Skeletal muscle tissue (tissue), 4 donors: ENCODE data around the gene ARHGEF7. TPM values are rescaled to one million over a fixed set of nuclear protein-coding genes. Genes with fewer than 3 reads are reported as not detected.

ENCODE experiments used
- H3K27ac ChIP-seq: one replicate; pipeline ENCODE4 v1.7.0; 2013; ENCODE audit warnings: mild to moderate bottlenecking, low read depth, low read length, inconsistent platforms
- H3K27me3 ChIP-seq, 3 donors: one replicate each; pipeline ENCODE4 v1.7.0; 2013; ENCODE audit warnings: low read length in 3 of 3; ENCODE audit not compliant: control insufficient read depth in 3 of 3, insufficient read depth in 3 of 3
- H3K36me3 ChIP-seq, 3 donors: one replicate each; pipeline ENCODE4 v1.7.0; 2013; ENCODE audit warnings: low read length in 3 of 3; ENCODE audit not compliant: control insufficient read depth in 3 of 3, insufficient read depth in 3 of 3
- H3K4me1 ChIP-seq, 3 donors: one replicate each; pipeline ENCODE4 v1.7.0; 2013; ENCODE audit warnings: low read length in 3 of 3, mild to moderate bottlenecking in 3 of 3; ENCODE audit not compliant: control insufficient read depth in 3 of 3, insufficient read depth in 3 of 3
- H3K4me3 ChIP-seq, 3 donors: one replicate each; pipeline ENCODE4 v1.7.0; 2013; ENCODE audit warnings: low read length in 3 of 3
- H3K9ac ChIP-seq, 3 donors: one replicate each; pipeline ENCODE4 v1.7.0; 2013; ENCODE audit warnings: low read length in 3 of 3, mild to moderate bottlenecking in 3 of 3, moderate library complexity in 2 of 3, low read depth in 1 of 3
- H3K9me3 ChIP-seq, 3 donors: one replicate each; pipeline ENCODE4 v1.7.0; 2013; ENCODE audit warnings: low read length in 3 of 3; ENCODE audit not compliant: control insufficient read depth in 3 of 3
- total RNA-seq: library from RNA; depleted of rRNA; stranded (reverse); fragments of >200 nt; gene quantifications from one replicate; pipeline ENCODE4 v1.2.3, GENCODE V29; 2014
- donor health status: Osteomylitis.

The ARHGEF7 gene
- total RNA-seq, 1 donor from 2014 or later, result 99.7 TPM

- Histone ChIP-seq H3K27ac (no peak overlapping the region), H3K27me3 (peaks cover 0 to 3% (median 0%) of the 10 kb centered on the region in 3 donors)
Measured at GRCh38 chr13:111322916-111323331, 207.8 kb downstream of the ARHGEF7 start.

GRCh38 chr13:111323549-111323948 lies 208.4 kb downstream of the ARHGEF7 start:
- H3K27ac ChIP-seq, result no peak overlapping the region
- no peak overlapping the region for H3K9ac ChIP-seq
- peaks cover 0 to 3% (median 0%) of the 10 kb centered on the region in 3 donors for H3K27me3 ChIP-seq
- no peaks in the 10 kb centered on the region for H3K36me3 ChIP-seq
- H3K9me3 ChIP-seq, result no peaks in the 10 kb centered on the region
- H3K4me1 ChIP-seq, result no peaks in the 10 kb centered on the region
- H3K4me3 ChIP-seq, result no peak overlapping the region

More at GRCh38 chr13:111322916-111323331, 207.8 kb downstream of the ARHGEF7 start:
- Histone ChIP-seq H3K36me3 (peaks cover 0 to under 1% (median 0%) of the 10 kb centered on the region in 3 donors), H3K4me3 (no peak overlapping the region), H3K4me1 (no peaks in the 10 kb centered on the region), H3K9ac (no peak overlapping the region), H3K9me3 (no peaks in the 10 kb centered on the region)

GRCh38 chr13:111323950-111324651 lies 209.0 kb downstream of the ARHGEF7 start:
- no peaks in the 10 kb centered on the region for H3K9me3 ChIP-seq

GRCh38 chr13:111324736-111325135 lies 209.6 kb downstream of the ARHGEF7 start:
- H3K27ac ChIP-seq, result no peak overlapping the region
- no peaks in the 10 kb centered on the region for H3K4me1 ChIP-seq
- H3K9me3 ChIP-seq, result no peaks in the 10 kb centered on the region
- peaks cover 0 to 3% (median 0%) of the 10 kb centered on the region in 3 donors for H3K27me3 ChIP-seq
- no peak overlapping the region for H3K4me3 ChIP-seq
- no peak overlapping the region for H3K9ac ChIP-seq
- no peaks in the 10 kb centered on the region for H3K36me3 ChIP-seq

More at GRCh38 chr13:111323950-111324651, 209.0 kb downstream of the ARHGEF7 start:
- peaks cover 0 to 3% (median 0%) of the 10 kb centered on the region in 3 donors for H3K27me3 ChIP-seq
- H3K27ac ChIP-seq, result no peak overlapping the region
- no peaks in the 10 kb centered on the region for H3K36me3 ChIP-seq
- H3K4me1 ChIP-seq, result no peaks in the 10 kb centered on the region
- H3K4me3 ChIP-seq, result no peak overlapping the region
- no peak overlapping the region for H3K9ac ChIP-seq

GRCh38 chr13:111325146-111325890 lies 210.2 kb downstream of the ARHGEF7 start:
- H3K27me3 ChIP-seq, result peaks cover 0 to 3% (median 0%) of the 10 kb centered on the region in 3 donors
- H3K4me3 ChIP-seq, result no peak overlapping the region
- no peaks in the 10 kb centered on the region for H3K36me3 ChIP-seq
- no peaks in the 10 kb centered on the region for H3K9me3 ChIP-seq
- H3K4me1 ChIP-seq, result no peaks in the 10 kb centered on the region
- H3K27ac ChIP-seq, result no peak overlapping the region
- H3K9ac ChIP-seq, result no peak overlapping the region

GRCh38 chr13:111325941-111326620 lies 211.0 kb downstream of the ARHGEF7 start:
- H3K27me3 ChIP-seq, result peaks cover 0 to 3% (median 0%) of the 10 kb centered on the region in 3 donors

GRCh38 chr13:111326621-111326965 lies 211.5 kb downstream of the ARHGEF7 start:
- Histone ChIP-seq H3K4me3 (no peak overlapping the region), H3K9ac (no peak overlapping the region), H3K27me3 (peaks cover 0 to 3% (median 0%) of the 10 kb centered on the region in 3 donors), H3K9me3 (no peaks in the 10 kb centered on the region), H3K4me1 (no peaks in the 10 kb centered on the region), H3K27ac (no peak overlapping the region), H3K36me3 (no peaks in the 10 kb centered on the region)

More at GRCh38 chr13:111325941-111326620, 211.0 kb downstream of the ARHGEF7 start:
- H3K9me3 ChIP-seq, result no peaks in the 10 kb centered on the region
- H3K4me3 ChIP-seq, result no peak overlapping the region
- no peak overlapping the region for H3K27ac ChIP-seq
- no peak overlapping the region for H3K9ac ChIP-seq
- no peaks in the 10 kb centered on the region for H3K36me3 ChIP-seq
- H3K4me1 ChIP-seq, result no peaks in the 10 kb centered on the region

GRCh38 chr13:111326981-111327642 lies 212.0 kb downstream of the ARHGEF7 start:
- Histone ChIP-seq H3K27ac (no peak overlapping the region), H3K27me3 (peaks cover 0 to 3% (median 0%) of the 10 kb centered on the region in 3 donors), H3K4me1 (no peaks in the 10 kb centered on the region), H3K9ac (no peak overlapping the region), H3K9me3 (no peaks in the 10 kb centered on the region), H3K36me3 (no peaks in the 10 kb centered on the region), H3K4me3 (no peak overlapping the region)

- Histone ChIP-seq H3K27me3 (peaks cover 0 to 1% (median 0%) of the 10 kb centered on the region in 3 donors), H3K9me3 (no peaks in the 10 kb centered on the region), H3K36me3 (no peaks in the 10 kb centered on the region), H3K9ac (no peak overlapping the region), H3K4me1 (no peaks in the 10 kb centered on the region), H3K4me3 (no peak overlapping the region), H3K27ac (no peak overlapping the region)
Measured at GRCh38 chr13:111327730-111328573, 212.8 kb downstream of the ARHGEF7 start.
